WTC11 (cell line): Measurements from ENCODE around the gene SFMBT1. TPM values are rescaled to one million over a fixed set of nuclear protein-coding genes. Genes with fewer than 3 reads are reported as not detected.

Experiments
- ATAC-seq: fragments of 200-7000 bp; cut with Tn5 transposase; 2 replicates; pipeline ENCODE4 v1.10.0; 2021; ENCODE audit warnings: mild to moderate bottlenecking, moderate library complexity
- CTCF ChIA-PET: fragments of 300-600 bp; sonication (Branson Sonifier 250); formaldehyde crosslinking; loops from one replicate; lab custom pipeline; 2021; ENCODE audit warnings: antibody characterized with exemption; lab: Charles Lee
- POLR2A ChIA-PET: fragments of 350-600 bp; sonication (Branson Sonifier 250); formaldehyde crosslinking; loops from one replicate; lab custom pipeline; 2021; ENCODE audit warnings: antibody characterized with exemption; lab: Charles Lee
- DNase-seq: peaks from one replicate; pipeline ENCODE4 v3.0.0; 2021; ENCODE audit warnings: low spot score
- H3K27ac Mint-ChIP-seq: 2 replicates; pipeline ENCODE4 v1.8.0; 2021; ENCODE audit warnings: mixed read lengths
- H3K27me3 Mint-ChIP-seq: 2 replicates; pipeline ENCODE4 v1.8.0; 2021; ENCODE audit warnings: low read depth, mild to moderate bottlenecking, moderate library complexity, mixed read lengths
- H3K36me3 Mint-ChIP-seq: 2 replicates; pipeline ENCODE4 v1.8.0; 2021; ENCODE audit warnings: mixed read lengths
- H3K4me1 Mint-ChIP-seq: 2 replicates; pipeline ENCODE4 v1.8.0; 2022; ENCODE audit warnings: mixed read lengths
- H3K4me3 Mint-ChIP-seq: 2 replicates; pipeline ENCODE4 v1.8.0; 2021; ENCODE audit warnings: mild to moderate bottlenecking, moderate library complexity, mixed read lengths
- H3K9me3 Mint-ChIP-seq: 2 replicates; pipeline ENCODE4 v1.8.0; 2021; ENCODE audit warnings: mixed read lengths
- AR ChIP-seq: fragments of 250-450 bp; sonication (Bioruptor Pico); IDR thresholded peaks from 2 replicates; pipeline ENCODE4 v1.9.0; 2021; ENCODE audit warnings: mild to moderate bottlenecking
- CBFB ChIP-seq: sonication (generic); formaldehyde crosslinking; IDR thresholded peaks from 2 replicates; pipeline ENCODE4 v1.8.1; 2022; ENCODE audit warnings: mild to moderate bottlenecking, low read depth, missing genetic modification reagents
- JAZF1 ChIP-seq: fragments of 250-450 bp; sonication (Bioruptor Pico); IDR thresholded peaks from 2 replicates; pipeline ENCODE4 v1.9.0; 2021; ENCODE audit warnings: moderate library complexity, mild to moderate bottlenecking, inconsistent platforms
- NFYB ChIP-seq: sonication (generic); formaldehyde crosslinking; conservative IDR thresholded peaks from 2 replicates; pipeline ENCODE4 v1.8.0; 2022; ENCODE audit warnings: low read depth, missing genetic modification reagents
- SP1 ChIP-seq: sonication (generic); formaldehyde crosslinking; conservative IDR thresholded peaks from 2 replicates; pipeline ENCODE4 v1.8.1; 2022; ENCODE audit warnings: missing genetic modification reagents
- TCF7 ChIP-seq: sonication (generic); formaldehyde crosslinking; IDR thresholded peaks from 2 replicates; pipeline ENCODE4 v1.8.0; 2022; ENCODE audit warnings: mild to moderate bottlenecking, low read depth, missing genetic modification reagents, moderate library complexity
- ZNF232 ChIP-seq: sonication (generic); formaldehyde crosslinking; IDR thresholded peaks from 2 replicates; pipeline ENCODE4 v1.8.0; 2022; ENCODE audit warnings: mild to moderate bottlenecking, missing genetic modification reagents
- ZNF281 ChIP-seq: sonication (generic); formaldehyde crosslinking; IDR thresholded peaks from 2 replicates; pipeline ENCODE4 v1.8.0; 2023; ENCODE audit warnings: mild to moderate bottlenecking, missing genetic modification reagents
- ZNF317 ChIP-seq: sonication (generic); formaldehyde crosslinking; IDR thresholded peaks from 2 replicates; pipeline ENCODE4 v1.8.1; 2023; ENCODE audit warnings: low read depth, mild to moderate bottlenecking, moderate library complexity, missing genetic modification reagents, borderline replicate concordance
- ZNF671 ChIP-seq: fragments of 250-450 bp; sonication (Bioruptor Pico); IDR thresholded peaks from 2 replicates; pipeline ENCODE4 v1.8.0; 2021; ENCODE audit warnings: mild to moderate bottlenecking
- total RNA-seq: library from RNA; stranded (reverse); gene quantifications from 3 replicates; pipeline ENCODE4 v1.2.3, GENCODE V29; 2021
- TF ChIP-seq, protein P1 (sequence below): fragments of 200-600 bp; IDR thresholded peaks from 2 replicates; pipeline ENCODE4 v1.8.0; 2022; ENCODE audit warnings: antibody characterized with exemption
- TF ChIP-seq, protein P2 (sequence below): fragments of 250-450 bp; sonication (Bioruptor Pico); conservative IDR thresholded peaks from 2 replicates; pipeline ENCODE4 v1.9.0; 2021; ENCODE audit warnings: mild to moderate bottlenecking
- TF ChIP-seq, protein P3 (sequence below): sonication (generic); formaldehyde crosslinking; IDR thresholded peaks from 2 replicates; pipeline ENCODE4 v1.8.0; 2022; ENCODE audit warnings: missing genetic modification reagents
- TF ChIP-seq, protein P4 (sequence below): fragments of 250-450 bp; sonication (Bioruptor Pico); IDR thresholded peaks from 2 replicates; pipeline ENCODE4 v1.8.0; 2021; ENCODE audit warnings: mild to moderate bottlenecking
- TF ChIP-seq, protein P5 (sequence below): sonication (generic); formaldehyde crosslinking; IDR thresholded peaks from 2 replicates; pipeline ENCODE4 v1.8.0; 2022; ENCODE audit warnings: mild to moderate bottlenecking, missing genetic modification reagents

SFMBT1 gene
- total RNA-seq, 1 experiment from 2014 or later = 20.9 TPM

DNA sequence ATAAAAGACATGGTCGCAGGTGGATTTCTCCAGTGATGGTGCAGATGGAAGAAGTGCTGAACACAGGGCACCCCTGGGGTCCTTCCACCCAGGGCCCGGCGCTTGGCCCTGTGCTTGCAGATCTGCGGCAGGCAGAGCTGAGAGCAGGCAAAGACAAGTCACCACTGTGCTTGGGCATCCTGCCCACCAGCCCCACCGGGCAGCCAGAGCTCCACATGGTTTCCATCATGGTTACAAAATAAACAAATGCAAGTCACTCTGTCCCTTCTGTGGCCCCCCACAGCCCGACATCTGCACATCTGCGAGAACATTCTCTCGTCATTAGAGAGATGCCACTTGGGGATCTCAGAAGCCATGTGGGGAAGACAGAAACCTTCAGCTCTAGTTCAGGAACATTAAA is 37.6 kb upstream of the SFMBT1 start:
- Mint-ChIP-seq H3K27ac (no peak overlapping the region), H3K36me3 (no peaks in the 10 kb centered on the region), H3K27me3 (no peaks in the 10 kb centered on the region), H3K9me3 (no peaks in the 10 kb centered on the region), H3K4me1 (no peaks in the 10 kb centered on the region), H3K4me3 (no peak overlapping the region)
- ATAC-seq = no peak
- CTCF ChIA-PET = interaction anchor here (0.6 to 1.8 kb wide), 3 partner anchors 9 to 38 kb away, joined by 3 to 7 read pairs (median 5); partner anchors contain the start of gene SFMBT1
- TF ChIP-seq ZNF317 (CRISPR knock-in tag) = no peak
- TF ChIP-seq, protein P1, sequence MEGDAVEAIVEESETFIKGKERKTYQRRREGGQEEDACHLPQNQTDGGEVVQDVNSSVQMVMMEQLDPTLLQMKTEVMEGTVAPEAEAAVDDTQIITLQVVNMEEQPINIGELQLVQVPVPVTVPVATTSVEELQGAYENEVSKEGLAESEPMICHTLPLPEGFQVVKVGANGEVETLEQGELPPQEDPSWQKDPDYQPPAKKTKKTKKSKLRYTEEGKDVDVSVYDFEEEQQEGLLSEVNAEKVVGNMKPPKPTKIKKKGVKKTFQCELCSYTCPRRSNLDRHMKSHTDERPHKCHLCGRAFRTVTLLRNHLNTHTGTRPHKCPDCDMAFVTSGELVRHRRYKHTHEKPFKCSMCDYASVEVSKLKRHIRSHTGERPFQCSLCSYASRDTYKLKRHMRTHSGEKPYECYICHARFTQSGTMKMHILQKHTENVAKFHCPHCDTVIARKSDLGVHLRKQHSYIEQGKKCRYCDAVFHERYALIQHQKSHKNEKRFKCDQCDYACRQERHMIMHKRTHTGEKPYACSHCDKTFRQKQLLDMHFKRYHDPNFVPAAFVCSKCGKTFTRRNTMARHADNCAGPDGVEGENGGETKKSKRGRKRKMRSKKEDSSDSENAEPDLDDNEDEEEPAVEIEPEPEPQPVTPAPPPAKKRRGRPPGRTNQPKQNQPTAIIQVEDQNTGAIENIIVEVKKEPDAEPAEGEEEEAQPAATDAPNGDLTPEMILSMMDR = no peak
- TF ChIP-seq NFYB = no peak
- POLR2A ChIA-PET = no interaction called here
- DNase-seq = no peak

GRCh38 chr3:53082736-53083135 is 36.9 kb upstream of the SFMBT1 start:
- ATAC-seq (no peak), DNase-seq (no peak)
- Mint-ChIP-seq H3K27me3 (no peaks in the 10 kb centered on the region), H3K36me3 (no peaks in the 10 kb centered on the region), H3K4me1 (no peaks in the 10 kb centered on the region), H3K4me3 (no peak overlapping the region), H3K27ac (no peak overlapping the region), H3K9me3 (no peaks in the 10 kb centered on the region)
- POLR2A ChIA-PET = no interaction called here
- TF ChIP-seq, protein P2, sequence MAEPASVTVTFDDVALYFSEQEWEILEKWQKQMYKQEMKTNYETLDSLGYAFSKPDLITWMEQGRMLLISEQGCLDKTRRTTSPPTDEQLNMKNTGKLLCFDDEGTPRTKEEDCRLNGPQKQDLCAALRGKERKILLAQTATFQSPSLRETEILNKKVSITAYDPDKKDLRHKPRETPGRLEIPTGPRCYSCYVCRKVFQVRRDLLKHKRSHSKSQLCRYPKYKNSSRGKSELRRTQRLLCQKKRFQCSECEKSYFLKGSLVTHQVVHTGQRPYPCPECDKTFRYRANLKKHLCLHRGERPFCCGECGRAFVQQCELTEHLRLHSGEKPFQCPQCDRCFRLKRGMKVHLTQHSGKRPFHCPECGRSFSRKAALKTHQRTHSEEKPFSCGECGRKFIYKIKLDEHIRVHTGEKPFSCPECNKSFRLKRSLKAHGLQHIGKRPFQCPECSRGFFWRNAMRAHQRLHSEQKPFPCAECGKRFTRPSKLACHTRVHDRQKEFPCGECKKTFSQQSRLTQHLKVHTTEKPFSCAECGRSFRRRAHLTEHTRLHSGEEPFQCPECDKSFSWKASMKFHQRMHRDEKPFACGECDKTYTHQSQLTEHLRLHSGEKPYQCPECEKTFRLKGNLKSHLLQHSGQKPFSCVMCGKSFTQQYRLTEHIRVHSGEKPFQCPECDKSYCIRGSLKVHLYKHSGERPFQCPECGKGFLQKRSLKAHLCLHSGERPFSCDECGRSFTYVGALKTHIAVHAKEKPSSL (CRISPR knock-in tag) = no peak
- CTCF ChIA-PET = interaction anchor here (0.6 to 1.8 kb wide), 2 partner anchors 8 to 37 kb away, joined by 5 to 7 read pairs; partner anchors contain the start of gene SFMBT1

DNA sequence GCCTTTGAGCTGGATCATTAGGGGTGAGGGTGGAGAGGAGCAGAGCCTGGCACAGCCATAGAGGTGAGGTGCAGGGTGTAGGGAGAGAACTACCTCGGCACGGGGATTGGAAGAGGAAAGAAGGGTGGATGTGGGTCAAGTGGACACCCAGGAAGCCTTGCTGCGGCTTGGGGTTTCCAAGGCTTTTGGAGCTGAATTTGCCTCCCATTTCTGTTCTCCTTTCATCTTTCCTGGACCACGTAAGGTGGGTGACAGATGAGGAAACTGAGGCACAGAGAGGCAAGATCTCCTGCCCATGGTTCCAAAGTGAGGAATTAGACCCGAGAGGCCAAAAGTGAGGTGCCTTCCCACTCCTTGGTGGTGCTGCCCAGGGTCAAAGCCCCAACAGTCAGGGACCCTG is 35.4 kb upstream of the SFMBT1 start:
- POLR2A ChIA-PET = no interaction called here
- no peaks in the 10 kb centered on the region for H3K4me1 Mint-ChIP-seq
- DNase-seq = no peak
- ATAC-seq = no peak
- no peak overlapping the region for H3K27ac Mint-ChIP-seq
- H3K9me3 Mint-ChIP-seq = no peaks in the 10 kb centered on the region
- no peak overlapping the region for H3K4me3 Mint-ChIP-seq
- no peaks in the 10 kb centered on the region for H3K36me3 Mint-ChIP-seq
- no peaks in the 10 kb centered on the region for H3K27me3 Mint-ChIP-seq
- CTCF ChIA-PET = no interaction called here
- TF ChIP-seq, protein P3, sequence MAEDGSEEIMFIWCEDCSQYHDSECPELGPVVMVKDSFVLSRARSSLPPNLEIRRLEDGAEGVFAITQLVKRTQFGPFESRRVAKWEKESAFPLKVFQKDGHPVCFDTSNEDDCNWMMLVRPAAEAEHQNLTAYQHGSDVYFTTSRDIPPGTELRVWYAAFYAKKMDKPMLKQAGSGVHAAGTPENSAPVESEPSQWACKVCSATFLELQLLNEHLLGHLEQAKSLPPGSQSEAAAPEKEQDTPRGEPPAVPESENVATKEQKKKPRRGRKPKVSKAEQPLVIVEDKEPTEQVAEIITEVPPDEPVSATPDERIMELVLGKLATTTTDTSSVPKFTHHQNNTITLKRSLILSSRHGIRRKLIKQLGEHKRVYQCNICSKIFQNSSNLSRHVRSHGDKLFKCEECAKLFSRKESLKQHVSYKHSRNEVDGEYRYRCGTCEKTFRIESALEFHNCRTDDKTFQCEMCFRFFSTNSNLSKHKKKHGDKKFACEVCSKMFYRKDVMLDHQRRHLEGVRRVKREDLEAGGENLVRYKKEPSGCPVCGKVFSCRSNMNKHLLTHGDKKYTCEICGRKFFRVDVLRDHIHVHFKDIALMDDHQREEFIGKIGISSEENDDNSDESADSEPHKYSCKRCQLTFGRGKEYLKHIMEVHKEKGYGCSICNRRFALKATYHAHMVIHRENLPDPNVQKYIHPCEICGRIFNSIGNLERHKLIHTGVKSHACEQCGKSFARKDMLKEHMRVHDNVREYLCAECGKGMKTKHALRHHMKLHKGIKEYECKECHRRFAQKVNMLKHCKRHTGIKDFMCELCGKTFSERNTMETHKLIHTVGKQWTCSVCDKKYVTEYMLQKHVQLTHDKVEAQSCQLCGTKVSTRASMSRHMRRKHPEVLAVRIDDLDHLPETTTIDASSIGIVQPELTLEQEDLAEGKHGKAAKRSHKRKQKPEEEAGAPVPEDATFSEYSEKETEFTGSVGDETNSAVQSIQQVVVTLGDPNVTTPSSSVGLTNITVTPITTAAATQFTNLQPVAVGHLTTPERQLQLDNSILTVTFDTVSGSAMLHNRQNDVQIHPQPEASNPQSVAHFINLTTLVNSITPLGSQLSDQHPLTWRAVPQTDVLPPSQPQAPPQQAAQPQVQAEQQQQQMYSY (CRISPR knock-in tag) = no peak
- TF ChIP-seq, protein P4, sequence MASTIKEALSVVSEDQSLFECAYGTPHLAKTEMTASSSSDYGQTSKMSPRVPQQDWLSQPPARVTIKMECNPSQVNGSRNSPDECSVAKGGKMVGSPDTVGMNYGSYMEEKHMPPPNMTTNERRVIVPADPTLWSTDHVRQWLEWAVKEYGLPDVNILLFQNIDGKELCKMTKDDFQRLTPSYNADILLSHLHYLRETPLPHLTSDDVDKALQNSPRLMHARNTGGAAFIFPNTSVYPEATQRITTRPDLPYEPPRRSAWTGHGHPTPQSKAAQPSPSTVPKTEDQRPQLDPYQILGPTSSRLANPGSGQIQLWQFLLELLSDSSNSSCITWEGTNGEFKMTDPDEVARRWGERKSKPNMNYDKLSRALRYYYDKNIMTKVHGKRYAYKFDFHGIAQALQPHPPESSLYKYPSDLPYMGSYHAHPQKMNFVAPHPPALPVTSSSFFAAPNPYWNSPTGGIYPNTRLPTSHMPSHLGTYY (CRISPR knock-in tag) = no peak
- no peak for TF ChIP-seq JAZF1 (CRISPR knock-in tag)
- no peak for TF ChIP-seq AR (CRISPR knock-in tag)
- TF ChIP-seq CBFB (CRISPR knock-in tag) = no peak
- no peak for TF ChIP-seq SP1 (CRISPR knock-in tag)
- TF ChIP-seq, protein P5, sequence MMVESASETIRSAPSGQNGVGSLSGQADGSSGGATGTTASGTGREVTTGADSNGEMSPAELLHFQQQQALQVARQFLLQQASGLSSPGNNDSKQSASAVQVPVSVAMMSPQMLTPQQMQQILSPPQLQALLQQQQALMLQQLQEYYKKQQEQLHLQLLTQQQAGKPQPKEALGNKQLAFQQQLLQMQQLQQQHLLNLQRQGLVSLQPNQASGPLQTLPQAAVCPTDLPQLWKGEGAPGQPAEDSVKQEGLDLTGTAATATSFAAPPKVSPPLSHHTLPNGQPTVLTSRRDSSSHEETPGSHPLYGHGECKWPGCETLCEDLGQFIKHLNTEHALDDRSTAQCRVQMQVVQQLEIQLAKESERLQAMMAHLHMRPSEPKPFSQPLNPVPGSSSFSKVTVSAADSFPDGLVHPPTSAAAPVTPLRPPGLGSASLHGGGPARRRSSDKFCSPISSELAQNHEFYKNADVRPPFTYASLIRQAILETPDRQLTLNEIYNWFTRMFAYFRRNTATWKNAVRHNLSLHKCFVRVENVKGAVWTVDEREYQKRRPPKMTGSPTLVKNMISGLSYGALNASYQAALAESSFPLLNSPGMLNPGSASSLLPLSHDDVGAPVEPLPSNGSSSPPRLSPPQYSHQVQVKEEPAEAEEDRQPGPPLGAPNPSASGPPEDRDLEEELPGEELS (CRISPR knock-in tag) = no peak
- TF ChIP-seq ZNF281 (CRISPR knock-in tag) = no peak
- no peak for TF ChIP-seq ZNF671 (CRISPR knock-in tag)
- TF ChIP-seq ZNF232 = no peak
- no peak for TF ChIP-seq TCF7
